ENCODE results near the gene ARMC12.

Gene ARMC12

DNA sequence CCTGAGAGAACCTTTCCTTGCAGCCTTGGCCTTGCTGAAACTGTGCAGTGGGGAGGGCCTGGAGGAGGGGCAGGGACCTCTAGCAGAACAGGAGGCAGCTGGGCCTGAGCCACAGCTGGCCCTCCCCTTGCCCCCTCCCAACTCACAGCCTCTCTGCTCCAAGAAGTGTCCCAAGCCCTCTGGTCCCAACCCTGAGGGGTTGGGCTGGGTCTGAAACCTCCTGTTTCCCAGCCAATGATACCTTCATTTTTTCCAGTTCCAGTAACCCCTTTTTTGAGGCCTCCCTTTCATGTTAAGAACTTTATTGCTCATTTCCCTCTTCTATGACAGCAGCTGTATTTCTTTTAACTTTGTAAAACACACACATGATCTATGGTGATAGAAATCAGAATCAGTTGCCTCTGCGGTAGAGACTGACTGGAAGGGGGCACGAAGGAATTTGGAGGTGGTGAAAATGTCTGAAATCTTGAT, 17.9 kb upstream of the ARMC12 start (continued):
- TF ChIP-seq ZNF565 (CRISPR knock-in tag; conservative IDR thresholded peaks at IDR 0.05; ENCODE audit: low read depth), result no peak
- no peak for TF ChIP-seq GLIS3 (CRISPR knock-in tag; IDR thresholded peaks at IDR 0.05)
- no peak for TF ChIP-seq ESRRG (CRISPR knock-in tag; IDR thresholded peaks at IDR 0.05)
- no peak for TF ChIP-seq ZNF70 (CRISPR knock-in tag; IDR thresholded peaks at IDR 0.05)
- no peak for TF ChIP-seq BACH2 (CRISPR knock-in tag; IDR thresholded peaks at IDR 0.05; ENCODE audit: borderline replicate concordance)
- TF ChIP-seq CSDC2 (CRISPR knock-in tag; IDR thresholded peaks at IDR 0.05), result no peak

DNA sequence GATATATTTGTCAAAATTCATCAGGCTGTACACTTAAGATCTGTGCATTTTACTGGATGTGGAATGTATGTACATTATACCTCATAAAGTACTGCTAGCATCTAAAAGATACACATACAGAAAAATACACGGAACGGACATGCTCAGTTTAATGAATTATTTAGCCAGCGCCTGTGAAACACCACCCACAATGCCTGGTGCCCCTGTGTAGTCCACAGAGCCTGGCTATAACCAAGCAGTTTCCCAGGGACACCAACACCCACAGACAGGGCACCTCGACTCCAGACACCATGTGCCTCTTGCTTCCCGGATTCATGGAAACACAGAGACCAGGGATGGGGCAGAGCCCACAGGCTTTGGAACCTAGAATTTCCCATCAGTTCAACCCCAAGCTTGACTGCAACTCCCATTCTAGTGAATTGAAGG, 17.4 kb upstream of the ARMC12 start:
- ATAC-seq, result no peak; the same call in 2 of the 3 replicates
- TF ChIP-seq, protein P1, sequence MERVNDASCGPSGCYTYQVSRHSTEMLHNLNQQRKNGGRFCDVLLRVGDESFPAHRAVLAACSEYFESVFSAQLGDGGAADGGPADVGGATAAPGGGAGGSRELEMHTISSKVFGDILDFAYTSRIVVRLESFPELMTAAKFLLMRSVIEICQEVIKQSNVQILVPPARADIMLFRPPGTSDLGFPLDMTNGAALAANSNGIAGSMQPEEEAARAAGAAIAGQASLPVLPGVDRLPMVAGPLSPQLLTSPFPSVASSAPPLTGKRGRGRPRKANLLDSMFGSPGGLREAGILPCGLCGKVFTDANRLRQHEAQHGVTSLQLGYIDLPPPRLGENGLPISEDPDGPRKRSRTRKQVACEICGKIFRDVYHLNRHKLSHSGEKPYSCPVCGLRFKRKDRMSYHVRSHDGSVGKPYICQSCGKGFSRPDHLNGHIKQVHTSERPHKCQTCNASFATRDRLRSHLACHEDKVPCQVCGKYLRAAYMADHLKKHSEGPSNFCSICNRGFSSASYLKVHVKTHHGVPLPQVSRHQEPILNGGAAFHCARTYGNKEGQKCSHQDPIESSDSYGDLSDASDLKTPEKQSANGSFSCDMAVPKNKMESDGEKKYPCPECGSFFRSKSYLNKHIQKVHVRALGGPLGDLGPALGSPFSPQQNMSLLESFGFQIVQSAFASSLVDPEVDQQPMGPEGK (CRISPR knock-in tag; IDR thresholded peaks at IDR 0.05; ENCODE audit: borderline replicate concordance), result no peak
- TF ChIP-seq, protein P2, sequence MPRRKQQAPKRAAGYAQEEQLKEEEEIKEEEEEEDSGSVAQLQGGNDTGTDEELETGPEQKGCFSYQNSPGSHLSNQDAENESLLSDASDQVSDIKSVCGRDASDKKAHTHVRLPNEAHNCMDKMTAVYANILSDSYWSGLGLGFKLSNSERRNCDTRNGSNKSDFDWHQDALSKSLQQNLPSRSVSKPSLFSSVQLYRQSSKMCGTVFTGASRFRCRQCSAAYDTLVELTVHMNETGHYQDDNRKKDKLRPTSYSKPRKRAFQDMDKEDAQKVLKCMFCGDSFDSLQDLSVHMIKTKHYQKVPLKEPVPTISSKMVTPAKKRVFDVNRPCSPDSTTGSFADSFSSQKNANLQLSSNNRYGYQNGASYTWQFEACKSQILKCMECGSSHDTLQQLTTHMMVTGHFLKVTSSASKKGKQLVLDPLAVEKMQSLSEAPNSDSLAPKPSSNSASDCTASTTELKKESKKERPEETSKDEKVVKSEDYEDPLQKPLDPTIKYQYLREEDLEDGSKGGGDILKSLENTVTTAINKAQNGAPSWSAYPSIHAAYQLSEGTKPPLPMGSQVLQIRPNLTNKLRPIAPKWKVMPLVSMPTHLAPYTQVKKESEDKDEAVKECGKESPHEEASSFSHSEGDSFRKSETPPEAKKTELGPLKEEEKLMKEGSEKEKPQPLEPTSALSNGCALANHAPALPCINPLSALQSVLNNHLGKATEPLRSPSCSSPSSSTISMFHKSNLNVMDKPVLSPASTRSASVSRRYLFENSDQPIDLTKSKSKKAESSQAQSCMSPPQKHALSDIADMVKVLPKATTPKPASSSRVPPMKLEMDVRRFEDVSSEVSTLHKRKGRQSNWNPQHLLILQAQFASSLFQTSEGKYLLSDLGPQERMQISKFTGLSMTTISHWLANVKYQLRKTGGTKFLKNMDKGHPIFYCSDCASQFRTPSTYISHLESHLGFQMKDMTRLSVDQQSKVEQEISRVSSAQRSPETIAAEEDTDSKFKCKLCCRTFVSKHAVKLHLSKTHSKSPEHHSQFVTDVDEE (CRISPR knock-in tag; IDR thresholded peaks at IDR 0.05), result no peak
- TF ChIP-seq TCF4 (CRISPR knock-in tag; IDR thresholded peaks at IDR 0.05; ENCODE audit: borderline replicate concordance) (no peak), OSR1 (CRISPR knock-in tag; IDR thresholded peaks at IDR 0.05) (no peak)

DNA sequence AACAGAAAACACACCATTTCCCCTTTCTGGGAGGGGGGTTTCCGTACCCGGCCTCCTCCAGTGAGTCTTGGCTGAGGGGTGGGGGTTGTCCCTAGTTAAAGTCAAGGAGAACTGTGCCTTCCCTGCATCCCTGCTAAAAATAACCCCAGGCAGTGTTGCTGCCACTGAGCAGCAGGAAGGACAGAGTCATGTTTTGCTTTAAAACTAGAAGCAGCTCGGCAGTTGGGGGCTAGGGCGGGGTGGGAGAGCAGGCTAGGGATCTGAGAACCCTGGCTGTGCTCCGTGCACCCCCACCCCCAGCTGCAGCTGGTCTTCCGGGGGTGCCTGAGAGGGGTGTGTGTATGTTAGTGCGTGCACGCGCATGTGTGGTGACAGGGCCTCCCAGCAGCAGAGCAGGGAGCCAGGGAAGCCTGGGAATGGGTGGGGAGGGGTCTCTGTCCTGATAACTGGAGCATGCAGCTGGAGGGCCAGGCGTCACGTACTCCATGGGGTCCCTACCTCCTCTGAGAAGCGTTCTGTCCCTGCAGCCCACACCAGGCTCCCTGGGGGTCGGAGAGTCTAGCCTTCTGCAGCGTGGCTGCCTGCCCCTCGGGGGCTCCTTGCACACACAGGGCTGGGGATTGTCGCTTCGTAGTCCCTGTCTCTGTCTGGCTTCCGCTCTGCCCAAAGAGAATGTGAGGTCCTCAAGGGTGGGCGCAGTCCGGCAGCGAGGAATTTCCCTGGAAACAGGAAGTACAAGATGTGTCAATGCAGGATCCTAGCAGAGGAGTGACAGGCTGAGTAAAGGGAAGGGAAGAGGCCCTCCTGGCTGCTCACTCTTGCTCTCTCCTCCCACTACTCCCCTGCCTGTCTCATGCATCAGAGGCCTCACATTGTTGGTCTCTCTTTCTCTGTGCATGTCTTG, 16.8 kb upstream of the ARMC12 start:
- TF ChIP-seq, protein P1 (CRISPR knock-in tag; IDR thresholded peaks at IDR 0.05; ENCODE audit: borderline replicate concordance), result no peak
- TF ChIP-seq, protein P3, sequence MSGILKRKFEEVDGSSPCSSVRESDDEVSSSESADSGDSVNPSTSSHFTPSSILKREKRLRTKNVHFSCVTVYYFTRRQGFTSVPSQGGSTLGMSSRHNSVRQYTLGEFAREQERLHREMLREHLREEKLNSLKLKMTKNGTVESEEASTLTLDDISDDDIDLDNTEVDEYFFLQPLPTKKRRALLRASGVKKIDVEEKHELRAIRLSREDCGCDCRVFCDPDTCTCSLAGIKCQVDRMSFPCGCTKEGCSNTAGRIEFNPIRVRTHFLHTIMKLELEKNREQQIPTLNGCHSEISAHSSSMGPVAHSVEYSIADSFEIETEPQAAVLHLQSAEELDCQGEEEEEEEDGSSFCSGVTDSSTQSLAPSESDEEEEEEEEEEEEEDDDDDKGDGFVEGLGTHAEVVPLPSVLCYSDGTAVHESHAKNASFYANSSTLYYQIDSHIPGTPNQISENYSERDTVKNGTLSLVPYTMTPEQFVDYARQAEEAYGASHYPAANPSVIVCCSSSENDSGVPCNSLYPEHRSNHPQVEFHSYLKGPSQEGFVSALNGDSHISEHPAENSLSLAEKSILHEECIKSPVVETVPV (CRISPR knock-in tag; IDR thresholded peaks at IDR 0.05), result no peak
- TF ChIP-seq CSDC2 (CRISPR knock-in tag; IDR thresholded peaks at IDR 0.05), result no peak
- no peak for TF ChIP-seq ZFP3 (CRISPR knock-in tag; IDR thresholded peaks at IDR 0.05)
- peak; percentile 42 for ATAC-seq

DNA sequence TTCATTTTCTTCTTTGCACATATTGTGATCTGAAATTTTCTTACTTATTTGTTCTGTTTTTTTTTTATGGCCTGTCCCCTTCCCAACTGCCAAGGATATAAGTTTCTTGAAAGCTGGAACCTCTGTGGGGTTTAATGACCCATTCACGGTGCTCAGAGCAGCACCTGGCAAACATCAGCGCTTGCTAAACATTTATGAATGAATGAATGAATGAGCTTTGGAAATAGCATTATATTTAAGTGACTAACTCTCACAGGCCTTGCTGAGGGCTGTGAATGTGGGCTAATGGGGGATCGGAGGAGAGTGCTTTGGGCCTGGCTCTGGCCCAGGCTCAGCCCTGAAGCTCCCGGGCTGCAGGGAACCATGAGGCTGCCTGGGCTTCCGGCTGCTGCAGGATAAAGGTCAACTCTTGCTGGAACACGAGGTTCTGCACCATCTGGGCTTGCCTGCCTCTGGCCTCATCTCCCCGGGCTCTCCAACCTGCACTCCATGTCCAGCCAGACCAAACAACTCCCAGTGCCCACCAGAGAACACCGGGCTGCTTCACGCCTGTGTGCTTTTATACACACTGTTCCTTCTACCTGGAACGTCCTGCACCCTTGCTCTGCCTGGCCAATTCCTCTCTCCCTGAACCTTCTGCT, 14.6 kb upstream of the ARMC12 start:
- no peak for ATAC-seq
- TF ChIP-seq ZFP30 (CRISPR knock-in tag; IDR thresholded peaks at IDR 0.05) (no peak), TCF4 (CRISPR knock-in tag; IDR thresholded peaks at IDR 0.05; ENCODE audit: borderline replicate concordance) (no peak), ISL1 (CRISPR knock-in tag; IDR thresholded peaks at IDR 0.05) (no peak), SNAI2 (CRISPR knock-in tag; IDR thresholded peaks at IDR 0.05) (no peak), OSR1 (CRISPR knock-in tag; IDR thresholded peaks at IDR 0.05) (no peak)
- TF ChIP-seq, protein P1 (CRISPR knock-in tag; IDR thresholded peaks at IDR 0.05; ENCODE audit: borderline replicate concordance), result no peak
- TF ChIP-seq, protein P4, sequence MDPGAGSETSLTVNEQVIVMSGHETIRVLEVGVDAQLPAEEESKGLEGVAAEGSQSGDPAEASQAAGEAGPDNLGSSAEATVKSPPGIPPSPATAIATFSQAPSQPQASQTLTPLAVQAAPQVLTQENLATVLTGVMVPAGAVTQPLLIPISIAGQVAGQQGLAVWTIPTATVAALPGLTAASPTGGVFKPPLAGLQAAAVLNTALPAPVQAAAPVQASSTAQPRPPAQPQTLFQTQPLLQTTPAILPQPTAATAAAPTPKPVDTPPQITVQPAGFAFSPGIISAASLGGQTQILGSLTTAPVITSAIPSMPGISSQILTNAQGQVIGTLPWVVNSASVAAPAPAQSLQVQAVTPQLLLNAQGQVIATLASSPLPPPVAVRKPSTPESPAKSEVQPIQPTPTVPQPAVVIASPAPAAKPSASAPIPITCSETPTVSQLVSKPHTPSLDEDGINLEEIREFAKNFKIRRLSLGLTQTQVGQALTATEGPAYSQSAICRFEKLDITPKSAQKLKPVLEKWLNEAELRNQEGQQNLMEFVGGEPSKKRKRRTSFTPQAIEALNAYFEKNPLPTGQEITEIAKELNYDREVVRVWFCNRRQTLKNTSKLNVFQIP (CRISPR knock-in tag; IDR thresholded peaks at IDR 0.05; ENCODE audit: borderline replicate concordance, low read depth), result no peak
